Measurements from ENCODE around the gene KLHL29. TPM values are rescaled to one million over a fixed set of nuclear protein-coding genes. Genes with fewer than 3 reads are reported as not detected.

Gene KLHL29
- total and polyA plus RNA-seq, 2 of the 13 experiments (the other 11 are each of a cell fraction or from before 2014, with no cell fraction given) = 0.01 TPM; not detected in 1

GRCh38 chr2:23669413-23670244 lies 284.6 kb downstream of the KLHL29 start (continued):
- TF ChIP-seq IKZF4 (CRISPR knock-in tag; IDR thresholded peaks at IDR 0.05; ENCODE audit: borderline replicate concordance, low read depth, not compliant biosample characterization) (no peak), USF2 (IDR thresholded peaks at IDR 0.05; ENCODE audit: low read depth, low read length) (peak; percentile 79), USF2 (CRISPR knock-in tag; IDR thresholded peaks at IDR 0.05; ENCODE audit: borderline replicate concordance) (peak; percentile 79; the same call in 1 of the 2 replicates), THAP8 (CRISPR knock-in tag; IDR thresholded peaks at IDR 0.05; ENCODE audit: borderline replicate concordance) (no peak), HNRNPL (IDR thresholded peaks at IDR 0.05; ENCODE audit: low read depth, low read length) (0 out of 2 replicates have a peak, but pooled peaks have one; percentile 21), HMGA1 (CRISPR knock-in tag; conservative IDR thresholded peaks at IDR 0.05) (no peak), ZNF788 (CRISPR knock-in tag; IDR thresholded peaks at IDR 0.05; ENCODE audit: borderline replicate concordance) (peak; percentile 21; the same call in 1 of the 2 replicates), BHLHE40 (IDR thresholded peaks at IDR 0.05; ENCODE audit: low read length) (peak; percentile 56; the same call in 1 of the 2 replicates), ZFX (CRISPR knock-in tag; IDR thresholded peaks at IDR 0.05; ENCODE audit: low read depth) (peak; percentile 79), POLR2G (IDR thresholded peaks at IDR 0.05; ENCODE audit: low read depth, low read length) (peak; percentile 41; the same call in 1 of the 2 replicates), RBAK (CRISPR knock-in tag; IDR thresholded peaks at IDR 0.05) (no peak), ARNTL (CRISPR knock-in tag; IDR thresholded peaks at IDR 0.05) (peak; percentile 75; the same call in 1 of the 2 replicates), RFX1 (IDR thresholded peaks at IDR 0.05) (no peak), PHF8 (CRISPR knock-in tag; IDR thresholded peaks at IDR 0.05) (peak; percentile 21; the same call in 1 of the 2 replicates), TBX2 (CRISPR knock-in tag; IDR thresholded peaks at IDR 0.05; ENCODE audit: borderline replicate concordance) (peak; percentile 41; the same call in 1 of the 2 replicates), MAX (IDR thresholded peaks at IDR 0.05) (peak; percentile 76), ZNF550 (CRISPR knock-in tag; IDR thresholded peaks at IDR 0.05; ENCODE audit: borderline replicate concordance) (no peak), MAZ (IDR thresholded peaks at IDR 0.05; ENCODE audit: borderline replicate concordance, low read depth, low read length) (no peak), MAZ (CRISPR knock-in tag; IDR thresholded peaks at IDR 0.05; ENCODE audit: low read depth) (0 out of 2 replicates have a peak, but pooled peaks have one; percentile 39), ZNF446 (CRISPR knock-in tag; IDR thresholded peaks at IDR 0.05) (no peak), SALL1 (CRISPR knock-in tag; IDR thresholded peaks at IDR 0.05) (peak; percentile 50), SP4 (CRISPR knock-in tag; IDR thresholded peaks at IDR 0.05) (0 out of 2 replicates have a peak, but pooled peaks have one; percentile 23), ZNF512B (CRISPR knock-in tag; IDR thresholded peaks at IDR 0.05; ENCODE audit: borderline replicate concordance) (0 out of 2 replicates have a peak, but pooled peaks have one; percentile 11)

Measured in HepG2 (cell line).